Erythroblast (primary cell): Measurements from ENCODE around the gene AMIGO2.

Experiments
- GATA1 ChIP-seq: IDR thresholded peaks from 2 replicates; pipeline ENCODE4 v1.6.1; 2011; ENCODE audit warnings: low read depth, mild to moderate bottlenecking, control low read depth, low read length, moderate library complexity
- POLR2A ChIP-seq: IDR thresholded peaks from 2 replicates; pipeline ENCODE4 v1.6.1; 2011; ENCODE audit warnings: mild to moderate bottlenecking, low read length

- TF ChIP-seq POLR2A (no peak), GATA1 (no peak)
Measured at GRCh38 chr12:47075192-47076084, 4.3 kb downstream of the AMIGO2 start.
